HG02970 (cell line): ENCODE results near the gene MAP4.

Experiments used
- ATAC-seq: cut with Tn5 transposase; IDR thresholded peaks from one replicate; pipeline ENCODE4 v1.9.1; 2021; ENCODE audit warnings: mild to moderate bottlenecking, moderate library complexity, moderate number of reproducible peaks; ENCODE audit not compliant: unreplicated experiment, low FRiP score

MAP4 gene

DNA sequence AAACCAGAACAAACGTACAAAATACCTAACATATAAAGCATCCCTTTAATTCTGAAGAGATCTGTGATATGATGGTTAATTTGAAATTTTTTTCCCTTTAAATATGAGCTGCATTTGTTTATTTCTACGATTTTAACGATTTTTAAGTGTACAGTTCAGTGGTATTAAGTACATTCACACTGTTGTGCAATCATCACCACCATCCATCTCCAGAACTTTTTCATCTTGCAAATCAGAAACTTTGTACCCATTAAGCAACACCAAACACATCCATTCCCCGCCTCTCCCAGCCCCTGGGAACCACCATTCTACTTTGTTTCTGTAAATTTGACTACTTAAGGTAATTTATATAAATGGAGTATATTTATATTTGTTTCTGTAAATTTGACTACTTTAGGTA lies 51.5 kb downstream of the MAP4 start:
- ATAC-seq, result no peak

DNA sequence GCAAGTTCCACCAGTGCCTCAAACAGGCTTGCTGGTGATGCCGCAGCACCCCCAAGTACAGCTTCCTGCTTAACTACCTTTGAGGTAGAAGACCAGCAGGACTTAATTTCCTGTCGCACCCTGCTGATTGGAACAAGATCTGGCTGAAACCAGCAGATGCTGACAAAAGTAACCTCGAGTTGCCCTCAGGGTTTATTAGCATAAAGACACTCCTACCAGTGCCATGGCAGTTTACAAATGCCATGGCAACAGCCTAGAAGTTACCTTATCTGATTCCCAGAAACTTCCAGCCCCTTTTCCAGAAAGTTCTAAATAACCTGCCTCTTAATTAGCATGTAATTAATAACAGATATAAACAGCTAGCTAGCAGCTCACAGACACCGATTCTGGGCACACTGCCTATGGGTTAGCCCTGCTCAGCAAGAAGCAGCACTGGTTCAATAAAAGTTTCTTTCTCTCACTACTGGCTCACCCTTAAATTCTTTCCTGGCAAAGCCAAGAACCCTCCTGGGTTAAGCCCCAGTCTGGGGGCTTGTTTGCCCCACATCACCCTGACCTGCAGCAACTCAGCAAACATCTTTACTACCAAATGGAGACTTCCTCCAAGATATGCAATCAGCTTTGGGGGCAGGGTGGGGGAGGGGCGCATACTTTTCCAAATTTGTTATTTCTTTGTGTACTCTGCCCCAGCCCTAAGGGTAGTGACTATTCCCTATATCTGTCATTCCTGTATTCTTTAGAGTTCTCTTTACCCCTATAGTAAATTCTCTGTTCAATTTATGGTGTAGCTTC lies 54.2 kb downstream of the MAP4 start:
- no peak for ATAC-seq

DNA sequence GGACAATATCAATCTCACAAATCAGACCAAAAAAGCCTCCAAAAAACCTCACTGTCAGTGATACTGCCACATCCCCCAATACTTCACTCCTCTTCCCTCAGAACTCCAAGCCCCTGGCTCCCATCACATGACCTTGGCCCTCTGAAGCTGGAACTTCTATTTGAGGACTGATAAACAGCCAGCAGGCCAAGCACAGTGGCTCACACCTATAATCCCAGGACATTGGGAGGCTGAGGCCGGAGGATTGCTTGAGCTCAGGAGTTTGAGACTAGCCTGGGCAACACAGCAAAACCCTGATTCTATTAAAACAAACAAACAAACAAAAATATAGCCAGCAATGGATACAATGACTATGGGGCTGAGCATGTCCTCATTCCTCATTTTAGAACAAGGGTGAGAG lies 55.2 kb downstream of the MAP4 start:
- no peak for ATAC-seq

- no peak for ATAC-seq
Measured at GRCh38 chr3:47956521-47956920, 59.7 kb downstream of the MAP4 start.

DNA sequence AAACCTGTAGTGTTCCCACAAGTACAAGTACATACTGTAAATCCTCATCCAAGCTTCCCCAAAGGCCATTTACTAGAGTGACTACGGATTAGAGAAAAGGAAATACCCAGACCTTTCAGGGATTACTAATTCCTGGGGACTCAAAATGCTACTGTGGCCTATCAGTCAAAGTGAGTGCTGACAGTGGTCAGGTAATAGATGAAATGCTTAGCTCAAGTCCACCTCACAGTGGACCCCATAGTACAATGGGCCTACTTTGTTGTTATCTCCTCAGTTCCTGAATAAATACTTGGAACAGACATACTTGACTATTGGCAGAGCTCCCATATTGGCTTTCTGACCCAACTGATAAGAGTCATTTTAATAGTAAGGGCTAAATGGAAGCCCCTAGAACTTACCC lies 61.6 kb downstream of the MAP4 start:
- ATAC-seq, result no peak

GRCh38 chr3:47950453-47951169 lies 65.6 kb downstream of the MAP4 start:
- no peak for ATAC-seq

GRCh38 chr3:47949979-47950378 lies 66.2 kb downstream of the MAP4 start:
- ATAC-seq, result no peak

GRCh38 chr3:47940232-47940631 lies 76.0 kb downstream of the MAP4 start:
- no peak for ATAC-seq

GRCh38 chr3:47932421-47932820 lies 83.8 kb downstream of the MAP4 start:
- ATAC-seq, result no peak

GRCh38 chr3:47930979-47931378 lies 85.2 kb downstream of the MAP4 start:
- ATAC-seq, result no peak

- no peak for ATAC-seq
Measured at GRCh38 chr3:47916696-47917095, 99.5 kb downstream of the MAP4 start.

GRCh38 chr3:47916201-47916600 lies 100.0 kb downstream of the MAP4 start:
- no peak for ATAC-seq

GRCh38 chr3:47912006-47912504 lies 104.2 kb downstream of the MAP4 start:
- ATAC-seq, result no peak

GRCh38 chr3:47910777-47911440 lies 105.3 kb downstream of the MAP4 start:
- no peak for ATAC-seq

GRCh38 chr3:47910233-47910632 lies 106.0 kb downstream of the MAP4 start:
- no peak for ATAC-seq

DNA sequence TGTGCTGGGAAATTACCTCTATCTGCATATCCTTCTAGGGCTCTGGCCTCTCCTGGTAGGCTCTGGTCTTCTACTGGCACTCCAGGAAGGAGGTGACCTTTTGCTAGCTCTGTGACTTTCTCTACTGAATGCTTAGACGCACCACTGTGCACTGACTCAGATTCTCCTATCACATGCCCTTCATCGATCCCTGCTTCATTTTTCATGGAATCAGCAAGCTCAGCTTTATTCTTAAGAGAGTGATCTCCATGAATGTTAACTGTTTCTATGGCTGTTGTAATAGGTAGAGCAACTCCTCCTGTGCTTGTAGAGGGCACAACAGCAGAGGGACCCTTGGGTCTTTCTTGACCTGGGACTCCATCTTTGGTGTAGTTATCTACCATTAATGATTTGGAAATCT lies 106.6 kb downstream of the MAP4 start:
- ATAC-seq, result no peak

DNA sequence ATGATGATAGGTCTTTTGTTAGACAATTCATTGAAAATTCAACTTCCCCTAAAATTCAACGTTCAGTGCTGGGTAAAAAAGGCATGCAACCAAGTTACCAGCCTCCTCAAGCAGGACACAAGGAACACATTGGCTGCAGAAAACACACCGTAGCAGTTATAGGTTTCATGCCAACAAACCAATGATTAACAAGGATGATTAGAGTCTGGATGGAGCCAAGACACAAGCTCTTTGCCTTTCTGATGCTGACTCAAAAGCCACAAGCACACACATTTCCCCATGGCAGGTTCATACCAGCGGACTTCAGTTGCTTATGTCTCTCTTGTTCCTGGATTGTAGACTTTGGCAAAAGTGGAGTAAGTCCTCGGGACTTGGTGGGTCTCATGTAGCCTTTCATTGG lies 107.5 kb downstream of the MAP4 start:
- no peak for ATAC-seq

DNA sequence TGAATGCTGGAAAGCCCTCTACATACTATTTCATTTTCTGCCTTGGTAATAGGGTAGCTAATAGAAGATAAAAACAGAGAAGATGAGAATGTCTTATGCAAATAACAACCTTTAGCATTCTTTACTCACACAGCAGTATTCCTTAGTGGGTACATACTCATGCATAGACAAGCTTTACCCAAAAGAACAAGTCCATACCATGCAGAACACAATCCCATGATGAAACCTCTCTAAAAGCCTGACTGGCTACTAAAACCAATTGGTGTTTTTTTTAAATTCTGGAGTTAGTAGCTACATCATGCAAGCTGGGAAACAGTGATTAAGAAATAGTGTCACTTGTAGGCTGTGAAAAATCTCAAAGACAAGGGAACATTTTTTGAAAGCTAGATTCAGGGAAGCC lies 108.4 kb downstream of the MAP4 start:
- ATAC-seq, result no peak

DNA sequence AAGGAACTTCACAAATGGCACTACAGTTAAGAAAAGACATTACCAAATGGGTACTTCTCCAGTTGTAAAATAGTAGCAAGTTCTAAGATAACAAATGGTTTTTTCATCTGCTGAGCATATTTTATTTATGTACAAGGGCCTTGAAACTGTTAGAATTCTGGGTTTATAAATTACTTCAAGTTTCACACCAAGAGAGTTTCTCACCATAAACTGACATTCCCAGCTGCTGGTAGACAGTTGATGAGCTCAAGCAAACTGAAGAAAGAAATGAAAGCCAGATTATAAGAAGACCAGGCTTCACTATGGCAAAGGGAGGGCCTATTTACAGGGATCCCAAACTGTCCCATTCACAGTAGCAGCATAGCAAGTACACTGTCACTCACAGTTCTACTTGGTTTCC lies 113.5 kb downstream of the MAP4 start:
- no peak for ATAC-seq

- ATAC-seq, result no peak
Measured at GRCh38 chr3:47901280-47901833, 114.9 kb downstream of the MAP4 start.

- no peak for ATAC-seq
Measured at GRCh38 chr3:47899495-47900108, 116.6 kb downstream of the MAP4 start.
